Activated T-cell treated with anti-CD3 and anti-CD28 coated beads, Interleukin-2, amount 50 U/mL, for 48 hours (primary cell): ENCODE results near the gene MESD.

ENCODE experiments used
- DNase-seq, 2 experiments: peaks; one replicate each; pipeline ENCODE4 v3.0.0-alpha.2; 2020

Gene MESD

GRCh38 chr15:80989518-80990478 is at the start of gene MESD:
Gene MESD, minus strand, starts transcription at chr15:80989819. Its CDS starts 28 bp downstream, at chr15:80989791.
- DNase-seq = peak; percentile 98 to 99

- DNase-seq = peak in 1 of 2 experiments; percentile 17
Observed at GRCh38 chr15:81038975-81039607, 49.5 kb upstream of the MESD start.

- DNase-seq = no peak
Observed at GRCh38 chr15:81037952-81038743, 48.5 kb upstream of the MESD start.

GRCh38 chr15:81033508-81033907 is 43.9 kb upstream of the MESD start:
- no peak for DNase-seq

- DNase-seq = no peak
Observed at GRCh38 chr15:81032818-81033217, 43.2 kb upstream of the MESD start.

GRCh38 chr15:81032355-81032754 is 42.7 kb upstream of the MESD start:
- no peak for DNase-seq

- DNase-seq = no peak
Observed at GRCh38 chr15:81031203-81031602, 41.6 kb upstream of the MESD start.

GRCh38 chr15:81030301-81030750 is 40.7 kb upstream of the MESD start:
- no peak for DNase-seq

- no peak for DNase-seq
Observed at GRCh38 chr15:81029414-81030300, 40.0 kb upstream of the MESD start.

GRCh38 chr15:81026836-81027599 is 37.4 kb upstream of the MESD start:
- no peak for DNase-seq

- no peak for DNase-seq
Observed at GRCh38 chr15:81025721-81026370, 36.2 kb upstream of the MESD start.

- DNase-seq = no peak
Observed at GRCh38 chr15:81024936-81025335, 35.3 kb upstream of the MESD start.

- no peak for DNase-seq
Observed at GRCh38 chr15:81024265-81024872, 34.8 kb upstream of the MESD start.

- peak; percentile 68 to 69 for DNase-seq
Observed at GRCh38 chr15:81023483-81024264, 34.1 kb upstream of the MESD start.

- no peak for DNase-seq
Observed at GRCh38 chr15:81021321-81021720, 31.7 kb upstream of the MESD start.

- DNase-seq = no peak
Observed at GRCh38 chr15:81018197-81018596, 28.6 kb upstream of the MESD start.

- DNase-seq = no peak
Observed at GRCh38 chr15:81016489-81017068, 27.0 kb upstream of the MESD start.

GRCh38 chr15:81015621-81016488 is 26.2 kb upstream of the MESD start:
- DNase-seq = no peak
